Esophagus muscularis mucosa (tissue), 4 donors: ENCODE results near the gene LMF1.

ENCODE experiments used
- EP300 ChIP-seq: sonication (generic); formaldehyde crosslinking; IDR thresholded peaks from one replicate; pipeline ENCODE4 v1.6.1; 2017; ENCODE audit warnings: antibody characterized with exemption
- POLR2A ChIP-seq: fragments of 450-650 bp; IDR thresholded peaks from one replicate; pipeline ENCODE4 v1.6.1; 2017; ENCODE audit warnings: antibody characterized with exemption, moderate library complexity, mild to moderate bottlenecking, low read depth
- POLR2AphosphoS5 ChIP-seq, 2 donors: sonication (generic); formaldehyde crosslinking; IDR thresholded peaks; one replicate each; pipeline ENCODE4 v1.6.1; 2017; ENCODE audit warnings: antibody characterized with exemption in 2 of 2
- TF ChIP-seq, protein P1 (sequence below), 3 experiments: fragments of 200-600 bp in 2 of 3; fragments of 450-650 bp in 1 of 3; sonication (generic) in 2 of 3; IDR thresholded peaks; one replicate each; pipeline ENCODE4 v1.5.1; 2017 to 2019; ENCODE audit warnings: antibody characterized with exemption in 3 of 3, mild to moderate bottlenecking in 2 of 3, moderate library complexity in 1 of 3

DNA sequence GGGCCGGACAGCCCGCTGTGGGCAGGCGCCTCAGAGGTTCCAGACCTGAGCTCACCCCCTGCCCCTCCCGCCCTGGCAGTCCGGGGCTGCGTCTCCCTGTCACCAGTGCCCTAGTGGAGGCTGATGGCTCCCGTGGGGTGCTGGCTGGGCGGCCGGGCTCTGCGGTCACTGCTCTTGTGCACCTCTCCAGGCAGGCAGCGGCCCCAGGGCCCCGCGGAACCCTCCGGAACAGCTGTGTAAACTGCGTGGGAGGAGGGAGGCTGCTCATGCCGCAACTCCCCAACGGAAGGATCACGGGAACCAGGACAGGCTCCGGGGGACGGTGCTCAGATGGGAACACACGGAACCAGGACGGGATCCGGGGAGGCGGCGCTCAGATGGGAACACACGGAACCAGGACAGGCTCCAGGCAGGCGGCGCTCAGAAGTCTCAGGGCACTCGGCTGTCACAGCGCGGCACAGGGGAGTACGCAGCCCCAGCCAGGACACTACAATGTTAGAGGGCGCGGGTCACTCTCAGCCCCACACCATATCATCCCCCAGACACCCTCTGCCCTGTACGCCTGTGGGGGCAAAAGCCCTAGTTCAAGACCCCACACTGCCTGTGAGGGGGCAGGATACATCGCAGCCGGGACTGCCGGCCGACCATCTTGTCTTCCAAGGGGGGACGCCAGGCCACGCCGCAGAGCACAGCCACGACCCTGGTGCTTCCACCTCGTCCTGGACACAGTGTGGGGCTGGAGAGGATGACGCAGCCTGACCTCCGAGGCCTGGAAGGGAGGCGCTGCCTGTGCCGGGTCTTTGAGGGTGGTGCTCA lies 96.2 kb downstream of the LMF1 start:
- TF ChIP-seq POLR2AphosphoS5 (IDR thresholded peaks at IDR 0.05), result no peak
- TF ChIP-seq, protein P1, sequence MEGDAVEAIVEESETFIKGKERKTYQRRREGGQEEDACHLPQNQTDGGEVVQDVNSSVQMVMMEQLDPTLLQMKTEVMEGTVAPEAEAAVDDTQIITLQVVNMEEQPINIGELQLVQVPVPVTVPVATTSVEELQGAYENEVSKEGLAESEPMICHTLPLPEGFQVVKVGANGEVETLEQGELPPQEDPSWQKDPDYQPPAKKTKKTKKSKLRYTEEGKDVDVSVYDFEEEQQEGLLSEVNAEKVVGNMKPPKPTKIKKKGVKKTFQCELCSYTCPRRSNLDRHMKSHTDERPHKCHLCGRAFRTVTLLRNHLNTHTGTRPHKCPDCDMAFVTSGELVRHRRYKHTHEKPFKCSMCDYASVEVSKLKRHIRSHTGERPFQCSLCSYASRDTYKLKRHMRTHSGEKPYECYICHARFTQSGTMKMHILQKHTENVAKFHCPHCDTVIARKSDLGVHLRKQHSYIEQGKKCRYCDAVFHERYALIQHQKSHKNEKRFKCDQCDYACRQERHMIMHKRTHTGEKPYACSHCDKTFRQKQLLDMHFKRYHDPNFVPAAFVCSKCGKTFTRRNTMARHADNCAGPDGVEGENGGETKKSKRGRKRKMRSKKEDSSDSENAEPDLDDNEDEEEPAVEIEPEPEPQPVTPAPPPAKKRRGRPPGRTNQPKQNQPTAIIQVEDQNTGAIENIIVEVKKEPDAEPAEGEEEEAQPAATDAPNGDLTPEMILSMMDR (IDR thresholded peaks at IDR 0.05), result no peak
- no peak for TF ChIP-seq POLR2A
- TF ChIP-seq EP300, result no peak
